DMS153 (cell line): ENCODE results near the gene EPB41L2.
"Not testable (repeated sequence)": the region's sequence is repeated elsewhere in the genome, so short reads cannot be mapped to it uniquely, and the experiment has no call there.

ENCODE experiments used
- DNase-seq: peaks from one replicate; lab custom pipeline; 2025; lab: John Stamatoyannopoulos, UW

The EPB41L2 gene

DNA sequence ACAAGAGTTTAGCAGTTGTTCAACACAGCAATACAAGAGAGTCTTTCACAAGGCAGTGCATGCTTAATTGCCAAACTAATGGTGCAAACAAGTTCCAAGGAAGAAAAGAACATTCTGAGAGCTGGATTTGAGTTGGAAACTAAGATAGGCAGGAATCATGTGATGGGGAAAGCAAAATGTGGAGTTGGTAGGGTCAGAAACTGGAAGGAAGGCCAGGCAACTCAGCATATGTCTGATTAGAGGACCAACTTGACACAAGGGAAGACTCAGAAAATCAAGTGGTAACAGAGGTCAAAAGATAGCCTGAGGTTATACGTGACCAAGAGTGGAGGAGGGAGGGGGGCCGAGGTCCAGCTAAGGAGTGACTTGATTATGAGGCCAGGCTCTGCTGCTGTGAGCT lies 118.6 kb downstream of the EPB41L2 start:
- no peak for DNase-seq

DNA sequence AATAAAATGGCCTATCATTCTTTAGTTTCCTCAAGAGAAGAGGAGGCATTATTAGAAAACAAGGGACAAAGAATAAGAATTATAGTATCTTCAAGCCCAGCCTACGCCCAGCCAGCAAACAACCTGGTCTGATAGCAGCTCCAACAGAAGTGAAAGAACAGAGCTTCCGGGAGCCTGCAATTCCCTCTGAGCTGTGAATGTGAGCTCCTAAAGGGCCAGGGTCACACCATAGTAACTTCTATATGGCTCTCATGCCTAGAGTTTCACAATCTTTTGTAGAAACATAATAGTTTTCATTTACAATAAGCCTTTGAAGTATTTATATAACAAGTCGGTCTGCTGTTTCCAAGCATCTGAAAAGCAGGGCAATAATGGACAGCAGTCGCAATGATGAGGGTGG lies 119.3 kb downstream of the EPB41L2 start:
- no peak for DNase-seq

DNA sequence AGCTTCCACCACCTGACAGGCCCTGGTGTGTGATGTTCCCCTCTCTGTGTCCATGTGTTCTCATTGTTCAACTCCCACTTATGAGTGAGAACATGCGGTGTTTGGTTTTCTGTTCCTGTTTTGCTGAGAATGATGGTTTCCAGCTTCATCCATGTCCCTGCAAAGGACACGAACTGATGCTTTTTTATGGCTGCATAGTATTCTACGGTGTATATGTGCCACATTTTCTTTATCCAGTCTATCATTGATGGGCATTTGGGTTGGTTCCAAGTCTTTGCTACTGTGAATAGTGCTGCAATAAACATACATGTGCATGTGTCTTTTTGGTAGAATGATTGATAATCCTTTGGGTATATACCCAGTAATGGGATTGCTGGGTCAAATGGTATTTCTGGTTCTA lies 120.3 kb downstream of the EPB41L2 start:
- DNase-seq, result not testable (repeated sequence)

DNA sequence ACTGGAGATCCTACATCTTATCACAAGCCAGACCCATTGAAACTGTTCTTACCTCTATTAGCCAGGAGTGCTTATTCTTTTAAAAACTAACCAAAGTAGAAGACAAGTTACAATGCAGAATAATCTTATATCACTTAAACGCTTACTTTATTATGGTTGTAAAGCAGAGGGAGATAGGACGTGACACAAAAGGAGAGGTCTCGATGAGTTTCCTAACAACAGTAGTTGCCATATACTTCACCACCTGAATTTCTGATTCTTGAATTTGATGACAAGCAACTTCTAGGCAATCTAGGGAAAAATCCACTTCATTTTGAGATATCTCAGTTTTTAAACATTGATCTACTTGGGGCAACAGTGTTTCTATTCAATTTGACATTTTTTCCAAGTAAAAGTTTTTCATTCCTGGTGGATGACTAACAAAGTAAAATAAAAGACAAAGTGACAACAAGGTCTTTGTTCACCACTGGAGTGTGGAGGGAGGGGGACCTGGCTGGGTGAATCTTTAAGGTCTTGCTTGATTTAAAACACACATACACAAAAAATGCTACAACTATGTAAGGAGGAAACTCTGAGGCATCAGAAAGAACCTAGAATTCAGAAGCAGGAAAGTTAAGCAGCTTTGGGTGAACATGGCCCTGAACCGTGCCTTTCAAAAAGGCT lies 125.0 kb downstream of the EPB41L2 start:
- DNase-seq, result no peak

DNA sequence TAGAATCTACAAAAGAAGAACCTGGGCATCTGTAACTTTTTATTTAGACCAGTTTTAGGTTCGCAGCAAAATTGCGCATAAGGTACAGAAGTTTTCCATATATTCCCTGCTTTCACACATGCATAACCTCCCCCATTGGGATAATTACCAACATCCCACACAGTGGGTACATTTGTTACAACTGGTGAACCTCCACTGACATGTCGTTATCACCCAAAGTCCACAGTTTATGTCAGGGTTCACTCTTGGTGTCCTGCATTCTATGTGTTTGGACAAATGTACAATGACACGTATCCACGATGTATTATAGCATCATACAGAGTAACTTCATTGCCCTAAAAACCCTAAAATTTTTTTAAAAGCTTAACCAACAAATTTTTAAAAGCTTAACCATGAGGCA lies 126.1 kb downstream of the EPB41L2 start:
- no peak for DNase-seq

DNA sequence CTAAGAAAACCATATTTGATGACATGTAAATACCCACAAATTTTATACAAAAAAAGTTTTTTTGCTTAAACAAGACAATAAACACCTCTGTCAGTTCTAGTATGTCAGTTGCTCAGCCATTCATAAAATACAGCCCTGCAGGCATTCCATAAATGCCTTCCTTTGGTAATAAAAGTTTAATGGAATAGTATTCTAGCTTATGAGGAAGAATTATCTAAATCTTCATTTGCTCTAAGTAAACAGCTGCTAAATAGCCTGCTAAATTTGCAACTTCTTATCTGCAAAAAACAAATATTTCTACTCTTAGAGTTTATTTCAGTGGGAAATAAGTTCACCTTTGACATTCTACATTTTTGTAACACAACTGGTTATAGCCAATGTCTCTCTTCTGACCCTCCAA lies 127.1 kb downstream of the EPB41L2 start:
- no peak for DNase-seq

DNA sequence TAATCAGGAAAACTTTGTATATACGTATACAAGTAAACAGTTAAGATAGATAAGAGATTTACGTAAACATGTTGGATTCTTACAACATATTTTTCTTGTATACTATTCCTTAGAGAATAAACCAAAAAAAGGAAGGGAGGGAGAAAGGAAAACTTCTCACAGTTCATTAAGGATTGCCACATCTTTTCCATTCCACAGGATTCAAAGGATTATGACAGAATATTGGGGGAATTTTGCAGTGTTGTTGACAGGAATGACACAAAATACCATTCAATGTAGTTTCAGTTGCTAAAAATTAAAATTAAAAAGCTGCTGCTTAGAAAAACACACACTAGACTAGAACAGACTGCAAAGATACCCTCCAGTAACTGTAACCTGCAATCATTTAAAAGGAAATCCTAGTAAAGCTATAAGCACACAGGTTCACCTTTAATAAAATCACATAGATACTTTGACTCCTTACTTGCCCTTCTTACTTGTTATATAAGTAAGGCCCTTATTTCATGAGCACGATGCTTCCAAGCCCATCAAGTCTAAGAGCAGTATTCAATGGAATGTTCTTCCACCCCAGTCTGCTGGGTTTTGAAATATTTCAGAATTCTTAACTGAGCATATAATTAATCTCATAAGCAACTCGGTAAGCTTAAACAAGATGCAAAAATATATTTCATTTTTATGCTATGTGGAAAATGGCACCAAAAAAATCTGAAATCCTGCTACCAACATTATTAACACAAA lies 128.0 kb downstream of the EPB41L2 start:
- DNase-seq, result no peak

DNA sequence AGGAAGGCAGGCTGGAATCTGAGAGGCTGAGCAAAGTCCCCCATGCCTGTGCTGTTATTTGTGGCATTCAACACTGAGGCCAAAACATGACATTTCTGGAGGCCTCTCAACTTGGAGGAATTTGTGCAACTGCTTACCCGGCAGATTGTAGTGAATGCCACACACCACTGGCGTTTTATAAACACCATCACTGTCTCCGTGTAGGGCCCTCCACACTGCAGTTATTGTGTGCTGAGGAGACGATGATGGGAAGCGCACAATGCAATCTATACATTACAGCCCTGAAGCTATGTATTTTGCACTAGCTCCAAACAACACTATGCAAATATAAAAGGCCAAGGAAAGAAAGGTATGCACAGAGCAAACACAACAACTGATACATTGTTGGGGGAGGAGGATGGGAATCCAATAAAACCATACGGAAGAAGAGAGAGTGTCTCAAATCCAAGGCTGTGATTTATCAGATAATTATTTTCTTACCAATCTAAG lies 129.3 kb downstream of the EPB41L2 start:
- no peak for DNase-seq

DNA sequence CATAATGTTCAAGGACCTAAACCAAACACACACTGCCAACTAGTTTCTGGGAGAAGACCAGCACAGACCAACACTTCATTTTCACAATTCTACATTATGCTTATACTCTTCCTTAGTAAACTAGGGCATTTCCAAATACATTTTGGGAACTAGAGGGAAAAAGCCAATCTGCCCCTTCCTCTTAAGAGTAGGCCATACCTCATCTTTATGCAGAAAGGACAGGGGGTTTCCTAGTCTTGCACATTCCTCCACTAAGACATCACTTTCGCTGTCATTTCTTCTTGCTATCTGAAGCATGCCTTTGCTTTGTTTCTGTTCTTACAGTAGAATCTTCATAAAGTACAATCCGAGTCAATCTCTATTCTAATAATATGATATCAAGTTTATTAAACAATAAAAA lies 130.1 kb downstream of the EPB41L2 start:
- no peak for DNase-seq

DNA sequence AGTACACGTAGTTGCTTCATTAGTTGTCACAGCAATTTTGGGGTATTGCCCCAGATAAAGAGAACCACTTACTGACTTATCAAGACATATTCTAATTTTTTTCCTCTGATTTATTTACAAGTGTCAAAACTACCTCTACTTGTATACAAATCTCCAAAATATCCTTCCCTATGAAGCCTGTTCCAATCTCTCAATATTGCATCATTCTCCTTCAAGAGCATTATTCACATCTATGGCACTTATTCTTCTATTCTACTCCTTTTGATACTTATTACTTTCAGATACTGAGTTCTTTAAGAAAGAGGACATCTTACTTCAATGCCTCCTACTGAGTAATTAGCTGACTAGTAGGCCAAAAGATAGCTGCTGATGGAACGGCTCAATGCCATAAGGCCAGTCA lies 130.6 kb downstream of the EPB41L2 start:
- no peak for DNase-seq

DNA sequence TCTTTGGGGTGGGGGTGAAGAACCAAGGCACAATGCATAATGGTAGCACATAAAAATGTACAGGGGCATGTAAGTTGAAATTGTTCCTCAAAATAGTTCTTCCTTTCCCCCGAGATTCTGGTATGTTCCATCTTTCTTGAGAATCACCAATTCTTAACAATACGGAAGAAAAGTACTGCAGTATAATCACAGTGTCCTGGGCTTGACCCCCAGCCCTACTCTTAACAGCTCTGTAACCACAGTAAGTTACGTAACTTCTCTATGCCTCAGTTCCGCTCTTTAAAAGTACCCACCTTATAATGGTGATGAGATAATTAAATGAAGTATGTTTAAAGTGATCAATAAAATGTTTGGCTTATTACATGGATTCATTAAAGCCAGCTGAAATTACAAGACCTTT lies 131.4 kb downstream of the EPB41L2 start:
- no peak for DNase-seq

DNA sequence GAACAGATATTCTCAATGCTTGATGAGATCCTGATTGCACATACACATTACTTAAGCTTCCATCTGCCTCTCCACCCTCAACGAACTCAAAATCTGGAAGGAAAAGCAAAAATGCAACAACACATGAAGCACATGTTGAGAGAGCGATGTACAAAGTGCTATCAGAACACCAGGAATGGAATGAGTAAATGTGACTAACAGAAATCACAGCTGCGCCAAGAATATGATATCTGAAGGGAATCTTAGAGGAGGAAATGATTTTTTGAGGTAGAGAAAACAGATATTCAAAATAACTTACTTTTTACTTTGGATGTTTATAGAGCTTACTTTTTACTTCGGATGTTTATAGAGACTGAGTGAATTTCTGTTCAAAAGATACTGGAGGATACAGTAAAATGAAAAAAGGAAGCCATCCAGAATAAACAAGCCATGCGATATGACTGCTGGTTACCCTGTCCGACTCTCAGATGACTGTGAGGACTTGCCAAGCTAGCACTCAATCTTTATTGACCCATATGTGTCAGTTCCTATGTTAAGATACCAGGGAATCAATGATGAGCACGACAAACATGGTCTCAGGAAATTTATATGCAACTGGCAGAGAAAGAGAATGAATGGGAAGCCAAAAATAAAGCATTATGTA lies 133.9 kb downstream of the EPB41L2 start:
- no peak for DNase-seq

DNA sequence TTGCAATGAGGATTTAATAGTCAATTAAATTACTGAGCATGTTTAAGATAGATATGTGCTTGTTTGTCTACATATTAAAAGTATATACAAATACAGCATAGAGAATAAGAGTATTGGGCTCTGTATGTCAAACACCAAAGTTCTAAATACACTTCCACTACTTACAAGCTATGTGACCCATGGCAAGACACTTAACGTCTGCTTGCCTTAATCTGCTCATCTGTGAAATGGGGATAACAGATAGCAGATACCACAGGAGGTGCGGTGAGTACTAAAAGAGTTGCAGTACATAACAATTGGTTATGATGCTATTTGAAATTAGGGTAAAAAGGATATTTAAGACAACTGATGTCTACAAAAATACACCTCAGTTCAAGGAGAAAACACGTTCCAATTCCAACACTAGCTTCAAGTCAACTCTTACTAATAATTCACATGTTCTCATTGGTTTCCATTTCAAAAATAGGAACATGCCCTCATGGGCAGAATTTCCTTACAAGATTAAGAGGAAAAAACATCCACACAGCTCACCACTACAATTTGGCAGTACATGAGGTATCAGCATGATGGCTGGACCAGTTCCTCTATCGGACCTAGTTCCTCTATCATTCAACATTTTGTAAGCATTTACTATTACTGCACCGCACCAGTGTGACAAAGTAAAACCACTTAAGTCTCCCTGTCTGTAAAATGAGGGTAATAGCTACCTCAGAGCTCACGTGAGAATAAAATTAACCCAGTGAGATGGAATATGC lies 134.7 kb downstream of the EPB41L2 start:
- DNase-seq, result no peak

DNA sequence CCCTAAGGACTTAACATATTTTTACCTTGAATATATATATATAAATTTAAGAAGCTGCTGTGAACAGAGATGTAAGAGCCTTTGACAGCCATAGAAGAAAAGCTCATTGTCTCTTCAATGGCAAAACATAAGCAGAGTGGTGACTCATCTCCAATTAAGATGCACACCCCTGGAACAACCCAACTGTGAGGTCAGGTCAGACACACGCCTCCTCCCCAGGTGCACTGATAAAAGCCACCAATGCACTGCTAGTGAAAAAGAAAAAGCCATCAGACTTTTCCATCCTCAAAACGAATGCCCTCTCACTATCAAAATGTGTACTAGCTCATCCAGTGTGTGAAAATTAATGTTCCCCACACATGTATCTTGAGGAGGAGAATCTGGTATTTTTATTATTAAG lies 135.7 kb downstream of the EPB41L2 start:
- DNase-seq, result no peak

DNA sequence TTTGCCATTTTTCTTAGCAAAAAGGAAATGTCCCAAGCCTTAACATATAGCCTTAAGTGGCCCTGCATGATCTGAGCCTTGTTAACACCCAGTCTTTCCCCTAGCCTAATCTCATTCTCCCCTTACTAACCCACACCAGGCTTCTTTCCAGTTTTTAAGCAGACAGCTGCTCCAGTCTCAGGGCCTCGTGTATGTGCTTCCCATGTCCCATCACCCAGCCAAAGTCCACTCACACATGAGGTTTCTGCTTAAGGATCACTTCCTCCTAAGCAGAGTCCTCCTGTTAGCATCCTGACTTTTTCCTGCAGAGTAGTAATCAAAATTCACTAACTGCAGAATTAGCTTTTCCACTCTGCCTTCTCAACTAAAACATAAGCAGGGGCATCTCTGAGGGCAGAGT lies 139.7 kb downstream of the EPB41L2 start:
- no peak for DNase-seq

DNA sequence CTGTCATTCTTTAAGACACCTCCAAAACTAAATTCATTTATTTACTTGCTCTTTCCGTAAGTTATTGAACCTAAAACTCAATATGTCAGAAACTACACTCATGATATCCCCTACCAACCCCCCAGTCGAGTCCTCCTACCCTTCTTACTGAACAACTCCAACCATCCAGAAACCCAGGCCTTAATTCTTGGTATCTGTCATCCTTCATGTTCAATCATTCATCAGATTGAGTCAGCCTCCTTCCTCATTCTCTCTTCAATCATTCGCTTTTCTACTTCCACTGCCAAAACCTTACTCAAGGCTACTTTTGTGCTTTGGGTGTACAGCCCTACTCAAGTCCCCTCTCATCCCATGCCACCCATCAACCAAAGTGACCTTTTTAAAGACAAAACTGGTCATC lies 140.1 kb downstream of the EPB41L2 start:
- DNase-seq, result no peak

DNA sequence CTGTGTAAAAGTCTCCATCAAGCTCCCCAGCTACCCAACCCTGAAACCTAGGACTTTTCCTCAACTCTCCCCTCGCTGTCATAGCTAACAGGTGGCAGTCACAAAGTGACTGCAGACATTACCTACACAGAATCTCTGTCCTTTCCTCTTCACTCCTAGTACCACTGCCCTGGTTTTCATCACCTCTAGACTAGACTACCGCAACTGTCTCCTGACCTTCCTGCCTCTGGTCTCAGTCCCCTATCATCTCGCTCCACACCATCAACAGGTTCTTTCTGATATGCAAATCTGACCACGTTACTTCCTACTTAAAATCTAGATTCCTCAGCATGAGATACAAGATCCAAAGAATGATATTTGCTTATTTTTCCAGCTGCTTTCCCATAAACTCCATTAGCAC lies 142.1 kb downstream of the EPB41L2 start:
- DNase-seq, result no peak

DNA sequence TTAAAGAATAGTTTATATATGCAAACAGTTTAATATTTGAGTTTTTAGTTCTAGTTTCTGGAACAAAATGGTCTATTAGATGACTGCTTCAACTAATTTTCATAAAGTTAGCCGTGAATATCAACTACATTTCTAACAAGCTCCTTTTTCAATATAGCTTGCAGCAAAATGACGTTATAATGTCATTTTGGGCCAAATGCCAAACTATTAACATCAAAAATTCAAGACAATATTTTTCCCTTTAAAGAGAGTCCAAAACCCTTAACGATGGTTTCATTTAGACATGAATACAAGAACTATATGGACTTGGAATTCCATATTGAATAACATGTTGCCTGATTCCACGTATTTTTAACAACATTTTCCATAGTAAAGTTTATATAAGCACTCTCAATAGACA lies 144.9 kb downstream of the EPB41L2 start:
- DNase-seq, result no peak

DNA sequence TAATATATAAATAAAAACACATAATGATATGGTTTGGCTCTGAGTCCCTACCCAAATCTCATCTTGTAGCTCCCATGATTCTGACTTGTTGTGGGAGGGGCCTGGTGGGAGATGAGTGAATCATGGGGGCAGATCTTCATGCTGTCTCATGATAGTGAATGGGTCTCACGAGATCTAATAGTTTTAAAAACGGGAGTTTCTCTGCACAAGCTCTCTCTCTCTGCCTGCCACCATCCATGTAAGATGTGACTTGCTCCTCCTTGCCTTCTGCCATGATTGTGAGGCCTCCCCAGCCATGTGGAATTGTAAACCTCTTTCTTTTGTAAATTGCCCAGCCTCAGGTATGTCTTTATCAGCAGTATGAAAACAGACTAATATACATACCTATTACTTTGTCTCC lies 147.4 kb downstream of the EPB41L2 start:
- DNase-seq, result not testable (repeated sequence)

DNA sequence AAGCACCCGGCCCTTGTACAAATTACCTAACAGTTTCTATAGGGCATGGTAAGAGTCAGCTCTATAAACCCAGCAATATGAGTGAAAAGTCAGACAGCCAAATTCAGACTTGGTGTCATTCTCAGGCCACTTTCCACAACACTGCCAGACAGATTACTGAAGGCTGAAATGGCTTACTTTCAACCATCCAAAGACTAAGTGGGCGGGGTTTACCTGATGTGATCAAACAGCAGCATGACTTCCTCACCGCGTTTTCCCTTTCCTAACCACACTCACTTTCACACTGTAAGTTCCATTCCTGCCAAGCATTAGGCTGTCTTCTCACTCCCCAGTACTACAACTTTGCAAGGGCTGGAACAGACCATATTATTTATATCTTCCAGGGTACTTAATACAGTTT lies 149.9 kb downstream of the EPB41L2 start:
- DNase-seq, result no peak

DNA sequence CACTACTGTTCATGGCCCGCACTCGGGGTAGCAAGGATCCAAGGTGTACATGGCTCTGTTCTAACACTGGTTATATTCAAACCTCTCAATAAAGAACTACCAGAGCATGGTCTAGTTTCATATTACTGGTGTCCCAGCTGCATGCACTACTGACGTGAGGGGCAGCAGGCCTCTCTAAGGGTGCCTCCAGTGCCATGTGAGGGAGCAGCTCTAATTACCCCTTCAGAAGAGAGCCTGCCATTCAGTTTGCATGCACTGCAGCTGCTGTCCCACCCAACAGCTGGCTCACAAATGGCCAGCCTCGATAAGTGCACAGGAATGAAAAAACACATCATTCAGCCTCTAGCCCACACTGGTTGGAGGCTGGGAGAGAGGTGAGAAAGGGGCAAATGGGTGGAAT lies 150.6 kb downstream of the EPB41L2 start:
- DNase-seq, result no peak

DNA sequence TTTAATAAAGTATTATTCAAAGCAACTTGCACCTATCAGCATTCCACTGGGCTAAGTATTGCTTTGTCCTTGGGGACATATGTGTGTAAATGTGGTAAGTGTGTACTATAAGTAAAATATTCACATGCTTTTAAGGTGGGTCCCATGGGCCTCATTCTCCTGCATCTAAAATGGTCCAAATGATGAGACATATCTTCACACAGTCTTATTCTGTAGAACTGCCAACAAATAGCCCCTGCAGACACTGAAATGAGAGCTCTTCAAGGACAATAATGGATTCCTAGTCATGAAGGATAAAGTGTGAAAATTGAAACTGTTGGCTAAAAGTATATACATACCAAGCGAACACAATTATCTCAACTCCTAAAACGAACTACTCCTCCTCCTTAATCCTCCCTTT lies 154.1 kb downstream of the EPB41L2 start:
- no peak for DNase-seq

DNA sequence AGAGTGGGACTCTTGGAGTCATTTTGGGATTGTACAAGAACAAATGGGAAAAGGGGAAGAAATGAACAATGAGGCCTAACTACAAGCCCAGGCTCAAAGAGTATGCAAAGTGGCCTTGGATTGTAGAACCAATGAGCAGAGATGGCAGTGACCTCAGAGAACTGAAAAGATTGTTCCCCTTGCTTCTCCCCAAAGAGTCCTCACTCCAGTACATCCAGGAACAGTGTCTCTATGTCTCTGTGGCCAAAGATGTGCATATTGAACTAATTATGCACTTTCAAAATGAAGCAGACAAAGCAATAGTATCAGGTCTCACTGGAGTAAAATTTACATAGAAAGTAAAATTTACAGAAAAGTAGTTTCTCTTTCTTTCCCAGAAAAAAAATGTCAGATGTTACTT lies 154.9 kb downstream of the EPB41L2 start:
- DNase-seq, result no peak
